HUES48 (cell line): Measurements from ENCODE around the gene PLA2G3.

Source experiments
- H3K27ac ChIP-seq: one replicate; pipeline ENCODE4 v1.7.0; 2013; ENCODE audit warnings: low read depth, low read length, inconsistent platforms
- H3K27me3 ChIP-seq: 2 replicates; pipeline ENCODE4 v1.6.1; 2013; ENCODE audit warnings: mild to moderate bottlenecking, low read length; ENCODE audit not compliant: control insufficient read depth, insufficient read depth
- H3K36me3 ChIP-seq: 2 replicates; pipeline ENCODE4 v1.6.1; 2013; ENCODE audit warnings: low read length; ENCODE audit not compliant: control insufficient read depth, insufficient read depth
- H3K4me1 ChIP-seq: 2 replicates; pipeline ENCODE4 v1.6.1; 2013; ENCODE audit warnings: mild to moderate bottlenecking, low read length; ENCODE audit not compliant: control insufficient read depth, insufficient read depth
- H3K4me3 ChIP-seq: 2 replicates; pipeline ENCODE4 v1.5.1; 2013; ENCODE audit warnings: mild to moderate bottlenecking, low read depth, low read length
- H3K9ac ChIP-seq: 2 replicates; pipeline ENCODE4 v1.6.1; 2013; ENCODE audit warnings: mild to moderate bottlenecking, low read depth, low read length, moderate library complexity
- H3K9me3 ChIP-seq: 2 replicates; pipeline ENCODE4 v1.6.1; 2013; ENCODE audit warnings: low read length; ENCODE audit not compliant: control insufficient read depth, insufficient read depth

Gene PLA2G3

GRCh38 chr22:31092161-31092560, 48.1 kb downstream of the PLA2G3 start:
- Histone ChIP-seq H3K27ac (no peak overlapping the region), H3K9ac (no peak overlapping the region), H3K27me3 (no peaks in the 10 kb centered on the region), H3K36me3 (peaks cover 5% of the 10 kb centered on the region), H3K9me3 (no peaks in the 10 kb centered on the region), H3K4me1 (peaks cover 5% of the 10 kb centered on the region; the same call in 1 of the 2 replicates), H3K4me3 (no peak overlapping the region)

GRCh38 chr22:31091106-31091975, 49.0 kb downstream of the PLA2G3 start:
- Histone ChIP-seq H3K27me3 (no peaks in the 10 kb centered on the region), H3K36me3 (peaks cover 5% of the 10 kb centered on the region), H3K27ac (no peak overlapping the region), H3K9ac (no peak overlapping the region), H3K9me3 (no peaks in the 10 kb centered on the region), H3K4me3 (no peak overlapping the region), H3K4me1 (0 out of 2 replicates have a peak, but pooled peaks cover 2% of the 10 kb centered on the region)

DNA sequence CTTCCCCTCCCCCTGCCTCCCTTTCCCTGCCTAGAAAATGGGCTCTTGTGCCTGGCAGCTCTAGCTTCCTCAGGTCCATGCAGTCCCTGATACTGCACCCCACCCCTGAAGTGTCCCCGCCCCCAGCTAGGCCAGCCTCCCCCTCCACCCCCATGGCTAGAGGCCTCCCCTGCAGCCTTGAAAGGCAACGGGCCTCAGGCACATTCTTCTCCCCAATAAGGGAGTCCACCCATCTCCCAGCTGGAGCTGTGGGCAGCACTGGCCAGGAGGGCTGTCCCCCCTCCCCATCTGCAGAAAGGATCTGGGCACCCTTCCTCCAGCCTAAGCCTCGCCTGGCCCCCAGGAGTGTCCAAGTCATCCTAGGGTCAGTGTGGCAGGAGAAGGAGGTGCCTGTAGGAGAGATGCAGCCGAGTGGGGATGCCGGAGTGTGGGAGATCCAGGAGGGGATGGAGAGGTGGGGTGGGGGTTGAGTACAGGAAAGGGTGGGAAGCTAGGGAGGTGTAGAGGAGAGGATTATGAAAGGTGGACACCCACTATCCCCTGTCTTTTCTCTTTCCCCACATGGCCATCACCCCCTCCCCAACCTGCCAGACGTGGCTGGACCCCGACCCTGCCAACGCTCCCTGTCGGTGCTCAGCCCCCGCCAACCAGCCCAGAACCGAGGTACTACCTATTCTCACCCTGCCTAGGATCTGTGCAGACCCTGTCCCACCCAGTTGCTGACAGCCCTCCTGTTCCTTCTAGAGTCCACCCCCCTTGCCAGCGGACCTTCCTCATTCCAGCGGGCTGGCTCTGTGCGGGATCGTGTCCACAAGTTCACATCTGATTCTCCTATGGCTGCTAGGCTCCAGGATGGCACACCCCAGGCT, 49.9 kb downstream of the PLA2G3 start:
- Histone ChIP-seq H3K36me3 (peaks cover 5% of the 10 kb centered on the region), H3K4me3 (no peak overlapping the region), H3K4me1 (peaks cover 5% of the 10 kb centered on the region; the same call in 1 of the 2 replicates), H3K9me3 (no peaks in the 10 kb centered on the region), H3K9ac (no peak overlapping the region), H3K27ac (no peak overlapping the region), H3K27me3 (no peaks in the 10 kb centered on the region)

GRCh38 chr22:31089160-31090100, 50.9 kb downstream of the PLA2G3 start:
- Histone ChIP-seq H3K4me3 (no peak overlapping the region), H3K9ac (no peak overlapping the region), H3K27me3 (no peaks in the 10 kb centered on the region), H3K36me3 (peaks cover 5% of the 10 kb centered on the region), H3K4me1 (peaks cover 5% of the 10 kb centered on the region; the same call in 1 of the 2 replicates), H3K9me3 (no peaks in the 10 kb centered on the region), H3K27ac (no peak overlapping the region)

GRCh38 chr22:31088233-31088986, 51.9 kb downstream of the PLA2G3 start:
- Histone ChIP-seq H3K4me1 (peaks cover 14% of the 10 kb centered on the region), H3K27ac (no peak overlapping the region), H3K36me3 (peaks cover 5% of the 10 kb centered on the region), H3K4me3 (no peak overlapping the region), H3K27me3 (no peaks in the 10 kb centered on the region), H3K9ac (no peak overlapping the region), H3K9me3 (no peaks in the 10 kb centered on the region)

DNA sequence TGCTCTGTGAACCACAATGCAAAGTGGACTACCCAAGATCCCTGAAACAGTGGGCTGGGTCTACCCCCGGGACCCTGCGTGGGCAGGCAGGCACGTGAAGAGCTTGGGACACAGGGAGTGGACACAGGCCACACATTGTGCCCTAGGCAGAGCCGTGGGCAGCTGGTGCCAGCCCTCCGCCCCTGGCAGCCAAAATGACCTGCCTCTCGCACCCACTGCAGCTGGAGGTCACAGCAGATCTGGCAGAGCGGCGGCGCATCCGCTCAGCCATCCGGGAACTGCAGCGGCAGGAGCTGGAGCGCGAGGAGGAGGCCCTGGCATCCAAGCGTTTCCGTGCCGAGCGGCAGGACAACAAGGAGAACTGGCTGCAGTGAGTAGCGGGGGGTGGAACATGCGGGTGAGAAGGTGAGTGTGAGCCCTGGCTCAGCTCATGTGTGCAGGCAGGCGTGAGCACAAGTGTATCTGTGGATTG, 52.5 kb downstream of the PLA2G3 start:
- Histone ChIP-seq H3K27me3 (no peaks in the 10 kb centered on the region), H3K4me1 (peaks cover 19% of the 10 kb centered on the region), H3K4me3 (no peak overlapping the region), H3K9me3 (no peaks in the 10 kb centered on the region), H3K36me3 (peaks cover 5% of the 10 kb centered on the region), H3K27ac (no peak overlapping the region), H3K9ac (no peak overlapping the region)

- H3K27me3 ChIP-seq = peaks cover 1% of the 10 kb centered on the region; the same call in 1 of the 2 replicates
- H3K36me3 ChIP-seq = peaks cover 3% of the 10 kb centered on the region
- H3K4me3 ChIP-seq = no peak overlapping the region
- no peak overlapping the region for H3K27ac ChIP-seq
- peaks cover 23% of the 10 kb centered on the region for H3K4me1 ChIP-seq
- H3K9me3 ChIP-seq = no peaks in the 10 kb centered on the region
- no peak overlapping the region for H3K9ac ChIP-seq
Measured at GRCh38 chr22:31086703-31087330, 53.5 kb downstream of the PLA2G3 start.

DNA sequence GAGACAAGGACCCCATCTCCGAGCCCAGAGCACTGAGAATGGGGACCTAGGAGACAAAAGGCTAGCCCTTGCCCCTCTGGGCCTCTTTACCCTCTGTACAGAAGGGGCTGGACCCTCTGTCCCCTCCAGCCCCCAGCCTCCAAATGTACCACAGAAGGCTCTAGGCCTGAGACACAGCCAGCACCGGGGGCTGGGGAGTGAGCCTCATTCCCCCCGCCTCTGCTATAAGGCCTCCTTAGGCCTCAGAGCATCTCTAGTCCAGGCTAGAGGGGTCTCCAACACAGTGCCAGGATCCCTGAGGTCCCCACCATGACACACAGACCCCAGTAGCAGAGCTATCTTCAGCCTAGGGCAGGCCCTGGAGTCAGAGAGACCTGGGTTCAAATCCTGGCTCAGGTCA, 54.4 kb downstream of the PLA2G3 start:
- H3K36me3 ChIP-seq = no peaks in the 10 kb centered on the region
- H3K4me3 ChIP-seq = no peak overlapping the region; the same call in 1 of the 2 replicates
- peak overlapping the region; percentile 6 for H3K27ac ChIP-seq
- H3K9me3 ChIP-seq = no peaks in the 10 kb centered on the region
- peaks cover 4% of the 10 kb centered on the region; the same call in 1 of the 2 replicates for H3K27me3 ChIP-seq
- peaks cover 23% of the 10 kb centered on the region for H3K4me1 ChIP-seq
- no peak overlapping the region for H3K9ac ChIP-seq

DNA sequence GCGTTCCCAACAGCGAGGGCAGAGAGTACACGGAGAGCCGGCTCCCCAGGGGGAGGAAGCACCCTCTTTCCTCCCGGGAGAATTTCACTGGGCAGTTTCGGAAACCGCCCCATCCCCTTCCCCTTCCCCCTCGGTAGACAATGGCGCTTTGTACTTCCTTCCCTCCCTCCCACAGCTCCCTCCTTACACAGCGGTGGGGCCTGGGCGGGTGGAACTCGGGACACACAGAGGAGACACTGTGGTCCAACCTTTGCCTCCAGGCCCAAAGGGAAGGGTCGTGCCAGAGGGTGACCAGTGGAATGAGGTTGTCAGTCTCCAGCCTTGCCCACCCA, 54.8 kb downstream of the PLA2G3 start:
- Histone ChIP-seq H3K27ac (peak overlapping the region; percentile 92), H3K4me3 (peak overlapping the region; percentile 87), H3K36me3 (no peaks in the 10 kb centered on the region), H3K9ac (peak overlapping the region; percentile 97), H3K4me1 (peaks cover 23% of the 10 kb centered on the region), H3K9me3 (no peaks in the 10 kb centered on the region), H3K27me3 (peaks cover 4% of the 10 kb centered on the region; the same call in 1 of the 2 replicates)
